Activated CD4-positive, CD25-positive, alpha-beta regulatory T cell (primary cell): ENCODE measurements around the gene MTA3.
"Not testable (repeated sequence)": the region's sequence is repeated elsewhere in the genome, so short reads cannot be mapped to it uniquely, and the experiment has no call there.

Experiments
- DNase-seq, 4 experiments: peaks; one replicate each; lab custom pipeline; 2025; lab: John Stamatoyannopoulos, UW

MTA3 gene

GRCh38 chr2:42613281-42614064 is 45.0 kb downstream of the MTA3 start:
- DNase-seq, result no peak

GRCh38 chr2:42614838-42615237 is 46.4 kb downstream of the MTA3 start:
- DNase-seq, result no peak

- DNase-seq, result no peak
Observed at GRCh38 chr2:42618116-42618515, 49.7 kb downstream of the MTA3 start.

- no peak for DNase-seq
Observed at GRCh38 chr2:42618972-42619371, 50.5 kb downstream of the MTA3 start.

GRCh38 chr2:42621626-42622025 is 53.2 kb downstream of the MTA3 start:
- DNase-seq, result not testable (repeated sequence)

- DNase-seq, result no peak
Observed at GRCh38 chr2:42622943-42623676, 54.7 kb downstream of the MTA3 start.

- no peak for DNase-seq
Observed at GRCh38 chr2:42624047-42624446, 55.6 kb downstream of the MTA3 start.

GRCh38 chr2:42628024-42628423 is 59.6 kb downstream of the MTA3 start:
- DNase-seq, result not testable (repeated sequence)

- DNase-seq, result no peak
Observed at GRCh38 chr2:42636934-42637333, 68.5 kb downstream of the MTA3 start.

- DNase-seq, result no peak
Observed at GRCh38 chr2:42638080-42638784, 69.8 kb downstream of the MTA3 start.

- DNase-seq, result no peak
Observed at GRCh38 chr2:42639340-42640077, 71.1 kb downstream of the MTA3 start.

- DNase-seq, result no peak
Observed at GRCh38 chr2:42640261-42640660, 71.8 kb downstream of the MTA3 start.

GRCh38 chr2:42642371-42642770 is 73.9 kb downstream of the MTA3 start:
- DNase-seq, result not testable (repeated sequence)

GRCh38 chr2:42645551-42645950 is 77.1 kb downstream of the MTA3 start:
- no peak for DNase-seq

GRCh38 chr2:42648796-42649195 is 80.4 kb downstream of the MTA3 start:
- DNase-seq, result no peak

GRCh38 chr2:42651057-42651456 is 82.6 kb downstream of the MTA3 start:
- DNase-seq, result no peak

- DNase-seq, result no peak
Observed at GRCh38 chr2:42652086-42652485, 83.7 kb downstream of the MTA3 start.

GRCh38 chr2:42653039-42653438 is 84.6 kb downstream of the MTA3 start:
- no peak for DNase-seq

- no peak for DNase-seq
Observed at GRCh38 chr2:42653908-42654445, 85.5 kb downstream of the MTA3 start.

GRCh38 chr2:42658306-42658705 is 89.9 kb downstream of the MTA3 start:
- DNase-seq, result no peak

- no peak for DNase-seq
Observed at GRCh38 chr2:42659609-42660008, 91.2 kb downstream of the MTA3 start.
